Measurements from ENCODE around the gene GRIK2. TPM values are rescaled to one million over a fixed set of nuclear protein-coding genes. Genes with fewer than 3 reads are reported as not detected.

GRIK2 gene
- polyA plus RNA-seq, 1 donor = 3.3 TPM

- Histone ChIP-seq H3K36me3 (ENCODE audit: control insufficient read depth, insufficient read depth, low read length) (no peaks in the 10 kb centered on the region), H3K4me3 (ENCODE audit: low read length) (no peak overlapping the region), H3K27ac (ENCODE audit: low read length) (no peak overlapping the region), H3K9me3 (ENCODE audit: control insufficient read depth, low read depth, low read length) (no peaks in the 10 kb centered on the region), H3K4me1 (ENCODE audit: control insufficient read depth, insufficient read depth, low read length) (no peaks in the 10 kb centered on the region), H3K27me3 (ENCODE audit: control insufficient read depth, insufficient read depth, low read length) (no peaks in the 10 kb centered on the region)
- WGBS (ENCODE audit: insufficient coverage, low lambda C conversion rate) = 50% methylated on average over 1 of the region's 3 CpGs
- no peak for DNase-seq
Measured at GRCh38 chr6:101486726-101487125, 93.2 kb downstream of the GRIK2 start.

GRCh38 chr6:101489456-101489855 lies 95.9 kb downstream of the GRIK2 start:
- no peaks in the 10 kb centered on the region for H3K36me3 ChIP-seq (ENCODE audit: control insufficient read depth, insufficient read depth, low read length)
- no peaks in the 10 kb centered on the region for H3K4me1 ChIP-seq (ENCODE audit: control insufficient read depth, insufficient read depth, low read length)
- no peak overlapping the region for H3K4me3 ChIP-seq (ENCODE audit: low read length)
- H3K27ac ChIP-seq (ENCODE audit: low read length) = no peak overlapping the region
- no peak for DNase-seq
- no peaks in the 10 kb centered on the region for H3K9me3 ChIP-seq (ENCODE audit: control insufficient read depth, low read depth, low read length)
- H3K27me3 ChIP-seq (ENCODE audit: control insufficient read depth, insufficient read depth, low read length) = no peaks in the 10 kb centered on the region

DNA sequence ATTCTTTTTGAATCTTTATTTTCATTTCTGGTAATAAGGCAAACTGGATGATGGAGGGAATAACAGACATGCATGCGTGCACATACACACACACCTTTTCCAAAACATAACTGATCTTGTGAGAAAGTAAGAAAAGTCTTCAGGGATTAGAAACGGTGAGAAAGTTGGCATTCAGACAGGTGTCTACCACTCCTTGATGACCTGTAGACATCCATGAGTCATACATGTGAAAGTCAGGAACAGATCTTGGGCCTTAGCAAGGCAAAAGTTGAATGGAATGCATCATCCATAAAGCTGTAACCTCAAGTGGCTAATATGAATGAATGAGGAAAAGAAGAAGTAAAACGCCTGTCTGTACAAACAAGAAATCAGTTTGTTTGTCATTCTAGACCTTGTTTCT lies 97.3 kb downstream of the GRIK2 start:
- Histone ChIP-seq H3K36me3 (ENCODE audit: control insufficient read depth, insufficient read depth, low read length) (no peaks in the 10 kb centered on the region), H3K4me1 (ENCODE audit: control insufficient read depth, insufficient read depth, low read length) (no peaks in the 10 kb centered on the region), H3K27me3 (ENCODE audit: control insufficient read depth, insufficient read depth, low read length) (no peaks in the 10 kb centered on the region), H3K4me3 (ENCODE audit: low read length) (no peak overlapping the region), H3K27ac (ENCODE audit: low read length) (no peak overlapping the region), H3K9me3 (ENCODE audit: control insufficient read depth, low read depth, low read length) (no peaks in the 10 kb centered on the region)
- DNase-seq = no peak
- WGBS (ENCODE audit: insufficient coverage, low lambda C conversion rate) = no CpG with 5 or more reads among the region's 3 CpGs

DNA sequence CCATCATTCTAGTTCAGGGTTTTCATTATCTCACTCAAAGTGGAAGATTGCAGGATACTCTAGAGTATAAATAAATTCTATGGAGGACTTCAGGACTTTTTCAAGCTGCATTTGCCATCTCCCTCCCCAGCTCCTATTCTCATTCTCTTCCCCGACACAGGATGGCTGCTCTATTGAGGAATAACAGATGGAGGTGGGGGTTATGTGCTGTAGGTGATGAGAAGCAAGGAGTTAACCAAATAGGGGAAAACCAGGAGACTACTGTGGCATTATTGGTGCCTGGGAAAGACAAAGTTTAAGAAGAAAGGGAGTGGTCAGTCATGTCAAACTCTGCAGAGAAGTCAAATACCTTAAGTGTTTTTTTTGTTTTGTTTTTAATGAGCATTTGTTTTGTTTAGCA lies 109.3 kb downstream of the GRIK2 start:
- no peak overlapping the region for H3K27ac ChIP-seq (ENCODE audit: low read length)
- no peak overlapping the region for H3K4me3 ChIP-seq (ENCODE audit: low read length)
- WGBS (ENCODE audit: insufficient coverage, low lambda C conversion rate) = no CpG with 5 or more reads among the region's 1 CpG
- H3K36me3 ChIP-seq (ENCODE audit: control insufficient read depth, insufficient read depth, low read length) = no peaks in the 10 kb centered on the region
- no peaks in the 10 kb centered on the region for H3K9me3 ChIP-seq (ENCODE audit: control insufficient read depth, low read depth, low read length)
- no peaks in the 10 kb centered on the region for H3K27me3 ChIP-seq (ENCODE audit: control insufficient read depth, insufficient read depth, low read length)
- no peaks in the 10 kb centered on the region for H3K4me1 ChIP-seq (ENCODE audit: control insufficient read depth, insufficient read depth, low read length)
- no peak for DNase-seq

DNA sequence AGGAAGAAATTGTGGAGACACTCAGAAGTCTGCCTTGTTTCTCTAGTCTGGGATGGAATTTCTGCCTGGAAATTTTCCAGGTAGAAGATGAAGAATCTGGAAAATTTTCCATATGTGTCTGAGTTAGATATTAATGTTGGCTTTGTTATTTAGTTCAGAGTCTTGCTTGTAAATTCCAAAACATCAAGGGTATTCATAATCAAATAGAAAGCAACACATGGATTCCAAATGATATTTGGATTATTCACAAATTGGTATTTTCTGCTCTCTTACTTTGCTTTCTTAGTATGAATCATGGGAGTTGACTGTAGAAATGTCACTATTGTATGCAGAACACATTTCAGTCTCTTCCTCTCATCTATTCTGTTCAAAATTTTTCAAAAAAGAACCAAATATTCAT lies 116.0 kb downstream of the GRIK2 start:
- no peaks in the 10 kb centered on the region for H3K9me3 ChIP-seq (ENCODE audit: control insufficient read depth, low read depth, low read length)
- no peaks in the 10 kb centered on the region for H3K4me1 ChIP-seq (ENCODE audit: control insufficient read depth, insufficient read depth, low read length)
- H3K36me3 ChIP-seq (ENCODE audit: control insufficient read depth, insufficient read depth, low read length) = no peaks in the 10 kb centered on the region
- no peak for DNase-seq
- H3K27ac ChIP-seq (ENCODE audit: low read length) = no peak overlapping the region
- no peak overlapping the region for H3K4me3 ChIP-seq (ENCODE audit: low read length)
- H3K27me3 ChIP-seq (ENCODE audit: control insufficient read depth, insufficient read depth, low read length) = no peaks in the 10 kb centered on the region

GRCh38 chr6:101513181-101513580 lies 119.7 kb downstream of the GRIK2 start:
- Histone ChIP-seq H3K9me3 (ENCODE audit: control insufficient read depth, low read depth, low read length) (no peaks in the 10 kb centered on the region), H3K36me3 (ENCODE audit: control insufficient read depth, insufficient read depth, low read length) (no peaks in the 10 kb centered on the region), H3K4me1 (ENCODE audit: control insufficient read depth, insufficient read depth, low read length) (no peaks in the 10 kb centered on the region), H3K27ac (ENCODE audit: low read length) (no peak overlapping the region), H3K27me3 (ENCODE audit: control insufficient read depth, insufficient read depth, low read length) (no peaks in the 10 kb centered on the region), H3K4me3 (ENCODE audit: low read length) (no peak overlapping the region)
- no CpG with 5 or more reads among the region's 1 CpG for WGBS (ENCODE audit: insufficient coverage, low lambda C conversion rate)
- DNase-seq = no peak

DNA sequence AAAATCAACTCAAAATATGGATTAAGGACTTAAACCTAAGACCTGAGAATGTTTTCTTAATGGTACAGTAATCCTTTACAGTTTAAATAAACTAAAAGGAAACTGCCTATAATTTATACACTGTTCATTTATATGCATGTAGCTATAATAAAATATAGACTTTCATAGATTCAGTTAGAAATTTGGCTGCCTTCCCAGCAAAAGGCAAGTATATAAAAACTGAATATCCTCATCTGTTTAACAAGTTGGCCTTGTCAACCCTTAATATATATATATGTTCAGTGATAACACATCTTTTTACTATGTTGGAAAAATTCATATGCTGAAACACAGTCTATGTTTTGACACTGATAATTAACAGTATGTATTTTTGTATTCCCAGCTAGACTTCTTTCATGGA lies 123.1 kb downstream of the GRIK2 start:
- no peak overlapping the region for H3K27ac ChIP-seq (ENCODE audit: low read length)
- no peaks in the 10 kb centered on the region for H3K36me3 ChIP-seq (ENCODE audit: control insufficient read depth, insufficient read depth, low read length)
- H3K27me3 ChIP-seq (ENCODE audit: control insufficient read depth, insufficient read depth, low read length) = no peaks in the 10 kb centered on the region
- no peaks in the 10 kb centered on the region for H3K9me3 ChIP-seq (ENCODE audit: control insufficient read depth, low read depth, low read length)
- DNase-seq = no peak
- H3K4me1 ChIP-seq (ENCODE audit: control insufficient read depth, insufficient read depth, low read length) = no peaks in the 10 kb centered on the region
- H3K4me3 ChIP-seq (ENCODE audit: low read length) = no peak overlapping the region

DNA sequence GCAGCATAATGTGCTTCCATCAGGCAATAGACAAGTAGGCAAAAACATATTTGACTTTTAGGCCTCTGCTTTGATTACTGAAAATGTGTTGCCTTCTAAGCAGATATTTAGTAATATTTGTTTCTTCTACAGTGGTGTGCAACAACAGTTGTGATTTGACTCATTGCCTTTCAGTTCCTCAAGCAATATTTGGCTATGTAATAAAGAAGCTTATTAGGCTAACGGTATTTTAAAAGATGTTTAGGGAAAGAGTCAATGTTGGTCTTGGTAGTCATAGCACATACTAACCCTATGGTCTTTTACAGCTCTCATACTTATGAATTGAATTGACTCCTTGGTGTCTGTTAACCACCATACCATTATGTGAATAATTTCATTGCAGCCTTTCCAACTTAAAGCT lies 124.1 kb downstream of the GRIK2 start:
- no CpG with 5 or more reads among the region's 1 CpG for WGBS (ENCODE audit: insufficient coverage, low lambda C conversion rate)
- Histone ChIP-seq H3K4me1 (ENCODE audit: control insufficient read depth, insufficient read depth, low read length) (no peaks in the 10 kb centered on the region), H3K27ac (ENCODE audit: low read length) (no peak overlapping the region), H3K36me3 (ENCODE audit: control insufficient read depth, insufficient read depth, low read length) (no peaks in the 10 kb centered on the region), H3K4me3 (ENCODE audit: low read length) (no peak overlapping the region), H3K27me3 (ENCODE audit: control insufficient read depth, insufficient read depth, low read length) (no peaks in the 10 kb centered on the region), H3K9me3 (ENCODE audit: control insufficient read depth, low read depth, low read length) (no peaks in the 10 kb centered on the region)
- no peak for DNase-seq

DNA sequence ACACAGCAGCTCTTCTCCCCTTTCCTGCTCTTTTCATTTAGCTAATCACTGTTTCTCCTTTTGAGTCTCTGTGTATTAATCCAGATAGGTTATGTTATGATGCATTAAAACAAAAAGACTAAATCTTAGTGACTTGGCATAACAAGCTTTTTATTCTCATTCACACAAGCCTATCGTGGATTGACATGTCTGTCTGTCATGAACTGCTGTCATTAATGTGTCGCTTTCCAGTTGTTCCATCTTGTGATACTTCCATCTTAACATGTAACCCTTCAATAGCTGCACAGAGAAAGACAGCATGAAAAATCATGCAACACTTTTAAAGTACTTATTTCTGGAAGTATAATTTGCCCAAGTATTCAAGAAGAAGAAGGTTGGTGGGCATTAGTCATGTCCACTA lies 128.7 kb downstream of the GRIK2 start:
- Histone ChIP-seq H3K27ac (ENCODE audit: low read length) (no peak overlapping the region), H3K36me3 (ENCODE audit: control insufficient read depth, insufficient read depth, low read length) (no peaks in the 10 kb centered on the region), H3K4me3 (ENCODE audit: low read length) (no peak overlapping the region), H3K27me3 (ENCODE audit: control insufficient read depth, insufficient read depth, low read length) (no peaks in the 10 kb centered on the region), H3K9me3 (ENCODE audit: control insufficient read depth, low read depth, low read length) (no peaks in the 10 kb centered on the region), H3K4me1 (ENCODE audit: control insufficient read depth, insufficient read depth, low read length) (no peaks in the 10 kb centered on the region)
- DNase-seq = no peak
- no CpG with 5 or more reads among the region's 2 CpGs for WGBS (ENCODE audit: insufficient coverage, low lambda C conversion rate)

- Histone ChIP-seq H3K9me3 (ENCODE audit: control insufficient read depth, low read depth, low read length) (no peaks in the 10 kb centered on the region), H3K4me3 (ENCODE audit: low read length) (no peak overlapping the region), H3K27ac (ENCODE audit: low read length) (no peak overlapping the region), H3K27me3 (ENCODE audit: control insufficient read depth, insufficient read depth, low read length) (no peaks in the 10 kb centered on the region), H3K36me3 (ENCODE audit: control insufficient read depth, insufficient read depth, low read length) (no peaks in the 10 kb centered on the region), H3K4me1 (ENCODE audit: control insufficient read depth, insufficient read depth, low read length) (no peaks in the 10 kb centered on the region)
- no peak for DNase-seq
- WGBS (ENCODE audit: insufficient coverage, low lambda C conversion rate) = 100% methylated on average over 2 of the region's 3 CpGs
Measured at GRCh38 chr6:101527467-101527866, 134.0 kb downstream of the GRIK2 start.

GRCh38 chr6:101528801-101529200 lies 135.3 kb downstream of the GRIK2 start:
- Histone ChIP-seq H3K27me3 (ENCODE audit: control insufficient read depth, insufficient read depth, low read length) (no peaks in the 10 kb centered on the region), H3K4me3 (ENCODE audit: low read length) (no peak overlapping the region), H3K9me3 (ENCODE audit: control insufficient read depth, low read depth, low read length) (no peaks in the 10 kb centered on the region), H3K27ac (ENCODE audit: low read length) (no peak overlapping the region), H3K4me1 (ENCODE audit: control insufficient read depth, insufficient read depth, low read length) (no peaks in the 10 kb centered on the region), H3K36me3 (ENCODE audit: control insufficient read depth, insufficient read depth, low read length) (no peaks in the 10 kb centered on the region)
- DNase-seq = no peak

- no CpG with 5 or more reads among the region's 2 CpGs for WGBS (ENCODE audit: insufficient coverage, low lambda C conversion rate)
- no peaks in the 10 kb centered on the region for H3K36me3 ChIP-seq (ENCODE audit: control insufficient read depth, insufficient read depth, low read length)
- no peaks in the 10 kb centered on the region for H3K4me1 ChIP-seq (ENCODE audit: control insufficient read depth, insufficient read depth, low read length)
- no peaks in the 10 kb centered on the region for H3K27me3 ChIP-seq (ENCODE audit: control insufficient read depth, insufficient read depth, low read length)
- no peak overlapping the region for H3K4me3 ChIP-seq (ENCODE audit: low read length)
- no peak overlapping the region for H3K27ac ChIP-seq (ENCODE audit: low read length)
- H3K9me3 ChIP-seq (ENCODE audit: control insufficient read depth, low read depth, low read length) = no peaks in the 10 kb centered on the region
- no peak for DNase-seq
Measured at GRCh38 chr6:101531538-101531937, 138.0 kb downstream of the GRIK2 start.
